Activated T-cell treated with anti-CD3 and anti-CD28 coated beads, Interleukin-2, amount 50 U/mL, for 48 hours (primary cell): ENCODE data around the gene RIPOR2.
A peak's percentile ranks its signal among the peaks of the same experiment; 100 is the strongest.
"Not testable (repeated sequence)": the region's sequence is repeated elsewhere in the genome, so short reads cannot be mapped to it uniquely, and the experiment has no call there.

ENCODE experiments used
- DNase-seq, 2 experiments: peaks; one replicate each; pipeline ENCODE4 v3.0.0-alpha.2; 2020

Gene RIPOR2

DNA sequence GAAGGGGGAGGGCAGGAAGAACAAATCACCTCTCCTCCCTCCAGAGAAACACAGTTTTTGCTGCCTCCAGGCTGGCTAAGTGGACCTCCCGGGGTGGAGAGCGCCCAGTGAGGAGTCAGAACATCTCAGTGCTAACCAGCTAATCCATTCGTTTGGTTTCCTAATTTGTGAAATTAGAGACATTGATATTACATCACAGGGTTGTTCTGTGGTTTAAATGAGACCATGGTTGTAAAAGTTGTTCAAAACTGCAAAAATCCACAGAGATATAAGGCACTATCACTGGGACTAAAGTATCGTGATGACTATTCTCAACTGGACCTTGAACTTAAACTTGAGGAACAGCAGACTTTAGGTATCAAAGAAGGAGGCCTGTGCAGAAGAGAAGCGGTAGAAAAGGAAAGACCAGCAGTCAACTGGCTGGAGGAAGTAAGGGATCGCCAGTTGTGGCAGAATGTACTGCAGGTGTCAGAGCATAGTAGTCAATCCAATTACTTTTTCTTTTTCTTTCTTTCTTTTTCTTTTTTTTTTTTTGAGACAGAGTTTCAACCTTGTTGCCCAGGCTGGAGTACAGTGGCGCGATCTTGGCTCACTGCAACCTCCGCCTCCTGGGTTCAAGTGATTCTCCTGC is 33.9 kb downstream of the RIPOR2 start:
- DNase-seq: no peak

DNA sequence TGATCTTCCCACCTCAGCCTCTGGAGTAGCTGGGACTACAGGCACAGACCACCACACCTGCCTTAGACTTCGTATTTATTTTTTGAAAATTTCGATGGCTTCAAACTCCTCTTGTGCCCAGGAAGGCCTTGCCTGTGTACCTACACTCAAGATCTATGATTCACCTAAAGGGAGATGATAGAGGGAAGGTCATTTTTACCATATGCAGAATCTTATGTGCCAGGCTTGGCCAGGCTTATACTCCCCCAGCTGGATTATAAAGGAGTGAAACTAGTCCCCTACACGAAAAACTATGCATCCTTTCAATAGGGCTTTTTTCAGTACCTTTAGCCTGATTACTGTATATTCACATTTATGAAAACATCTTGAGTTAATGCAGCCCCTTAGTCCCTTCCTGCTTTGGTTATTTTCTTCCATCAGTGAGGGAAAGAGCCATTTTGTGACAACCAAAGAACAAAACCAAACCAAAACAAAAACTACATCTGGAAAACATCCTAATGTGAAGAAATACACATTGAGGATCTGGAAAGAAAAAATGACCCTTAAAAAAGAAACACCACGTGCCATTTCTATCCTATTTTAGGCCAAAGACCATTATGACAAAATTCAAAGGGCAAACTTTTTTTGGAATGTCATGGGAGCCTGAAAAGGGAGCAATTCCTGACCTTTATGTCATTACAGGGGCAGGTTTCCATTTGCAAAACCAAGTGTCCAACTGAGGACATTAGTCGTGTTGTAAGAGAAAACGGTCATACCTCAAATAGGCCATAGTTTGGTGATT is 34.7 kb downstream of the RIPOR2 start:
- no peak for DNase-seq

DNA sequence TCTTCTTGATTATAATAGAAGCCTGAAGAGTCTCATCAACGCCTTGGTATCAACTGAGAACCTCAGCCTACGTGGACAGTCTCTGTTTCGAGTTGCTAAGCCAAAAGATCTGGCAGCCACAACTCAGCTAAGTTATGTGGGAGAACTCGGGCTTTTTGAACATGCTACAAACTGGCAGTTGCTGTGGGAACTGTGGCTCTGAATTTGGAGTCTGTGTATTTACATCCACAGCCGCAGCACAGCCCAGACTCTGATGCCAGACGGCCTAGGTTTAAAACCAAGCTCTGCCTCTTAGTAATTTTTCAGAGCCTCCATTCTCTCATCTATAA is 35.8 kb downstream of the RIPOR2 start:
- DNase-seq: peak; percentile 54 to 64

DNA sequence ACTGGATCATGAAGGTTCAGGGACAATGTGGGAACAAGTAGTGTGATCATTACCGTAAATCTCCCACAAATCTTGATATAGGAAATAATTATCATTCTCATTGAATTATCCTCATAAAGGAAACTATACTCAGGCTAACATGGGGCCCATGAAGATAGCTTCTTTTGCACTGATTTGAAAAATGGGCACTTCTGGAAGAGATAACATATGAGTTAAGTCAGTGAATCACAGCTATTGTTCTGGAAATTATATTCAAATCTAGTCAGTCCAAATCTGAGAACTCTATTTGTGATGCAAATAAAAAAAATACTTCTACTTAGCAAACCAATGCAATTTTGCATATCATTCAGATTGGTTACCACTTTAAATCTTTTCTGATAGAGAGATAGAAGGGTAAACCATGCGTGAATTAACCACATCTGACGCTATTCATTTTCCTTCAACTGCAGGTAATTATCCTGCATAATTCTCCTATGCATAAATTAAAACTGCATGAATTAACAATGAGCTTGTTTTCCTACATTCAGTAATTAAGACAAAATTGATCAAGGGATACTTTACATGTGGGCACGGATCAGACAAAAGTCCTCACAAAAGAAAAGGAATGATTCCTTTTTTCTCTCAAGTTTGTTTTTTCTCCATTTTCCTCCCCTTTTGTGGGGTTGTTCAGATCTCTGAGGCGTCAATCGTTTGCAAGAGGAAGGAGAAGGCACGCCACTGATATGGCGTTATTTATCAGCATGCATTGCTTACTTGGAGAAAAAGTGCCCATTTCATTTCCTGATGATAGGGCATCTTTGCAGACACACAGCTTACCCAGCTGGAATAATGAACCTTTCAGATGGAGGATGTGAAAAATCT is 36.4 kb downstream of the RIPOR2 start:
- DNase-seq: no peak

DNA sequence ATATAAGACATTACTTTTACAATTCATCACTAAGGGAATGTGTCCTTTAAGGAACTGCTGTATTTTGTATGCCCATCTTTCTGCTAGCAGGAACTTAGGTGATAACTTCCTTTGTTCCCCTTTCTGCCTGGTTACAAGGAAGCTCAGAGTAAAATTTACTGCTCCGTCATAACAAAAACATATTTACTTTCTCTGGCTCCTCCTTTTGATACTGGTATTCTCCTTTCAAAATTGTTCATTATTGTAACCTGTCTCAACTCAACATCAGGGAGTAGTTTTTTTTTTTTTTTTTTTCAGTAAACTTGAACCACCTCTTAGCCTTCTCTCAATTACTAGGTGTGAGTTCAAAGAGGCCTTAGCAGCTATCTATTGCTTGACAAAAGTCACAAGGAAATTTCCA is 37.1 kb downstream of the RIPOR2 start:
- no peak for DNase-seq

DNA sequence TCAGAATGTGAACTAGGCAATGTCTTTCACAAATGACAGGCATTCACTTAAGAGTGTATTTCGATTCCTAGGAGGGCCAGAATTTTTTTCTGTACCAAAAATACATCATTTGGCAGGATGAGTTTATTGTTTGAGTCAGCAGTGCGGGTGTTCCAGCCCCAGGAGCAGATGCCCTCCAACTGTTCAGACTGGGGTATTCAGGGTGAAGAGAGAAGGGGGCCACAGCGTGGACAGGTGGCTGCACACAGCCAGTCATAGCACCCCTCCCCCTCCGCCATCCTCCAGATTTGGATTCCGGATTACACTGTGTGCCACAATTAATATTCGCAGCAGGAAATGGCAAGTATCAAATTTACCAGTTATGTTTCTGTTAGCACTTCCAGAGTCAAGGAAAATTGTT is 38.6 kb downstream of the RIPOR2 start:
- DNase-seq: no peak

DNA sequence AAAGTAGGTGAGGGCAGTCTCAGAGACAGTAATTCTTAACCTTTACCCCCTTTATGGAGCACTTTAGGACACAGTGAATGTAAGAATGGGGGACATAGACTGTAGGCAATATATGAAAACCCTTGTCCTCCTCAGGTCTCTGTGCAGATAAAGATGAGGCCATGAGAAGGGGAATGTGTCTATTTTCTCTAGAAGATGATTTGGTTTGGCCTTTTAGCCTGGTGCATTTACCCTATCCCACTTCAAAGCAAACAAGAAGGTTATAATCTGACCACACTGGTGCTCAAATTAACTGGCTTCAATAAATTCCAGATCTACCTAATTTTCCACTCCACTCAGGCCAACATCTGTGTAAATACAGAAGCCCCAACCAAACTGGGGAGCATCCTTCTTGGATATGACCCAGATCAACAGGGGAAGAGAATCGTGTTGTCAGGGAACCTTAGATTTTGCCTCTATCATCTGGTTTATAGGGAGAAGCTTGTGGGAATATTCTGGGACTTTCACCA is 42.4 kb downstream of the RIPOR2 start:
- DNase-seq: no peak

DNA sequence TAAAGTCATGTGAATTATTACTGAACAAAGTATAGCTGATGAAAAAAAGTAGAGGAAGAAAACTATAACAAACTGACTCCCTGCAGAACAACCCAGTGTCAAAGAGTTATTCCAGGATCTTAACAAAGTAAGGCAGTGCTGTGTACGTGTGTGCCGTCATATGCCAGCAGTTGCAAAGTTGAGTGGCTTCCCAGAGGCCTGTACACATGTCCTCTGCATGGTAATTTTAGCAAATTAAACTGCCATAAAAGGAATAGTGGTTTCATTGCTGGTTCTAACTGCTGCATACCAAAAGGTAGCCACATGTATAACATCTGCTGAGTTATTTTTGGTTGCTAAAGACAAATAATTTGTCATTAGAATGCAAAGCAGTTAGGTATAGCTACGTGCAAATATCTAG is 44.8 kb downstream of the RIPOR2 start:
- DNase-seq: no peak

DNA sequence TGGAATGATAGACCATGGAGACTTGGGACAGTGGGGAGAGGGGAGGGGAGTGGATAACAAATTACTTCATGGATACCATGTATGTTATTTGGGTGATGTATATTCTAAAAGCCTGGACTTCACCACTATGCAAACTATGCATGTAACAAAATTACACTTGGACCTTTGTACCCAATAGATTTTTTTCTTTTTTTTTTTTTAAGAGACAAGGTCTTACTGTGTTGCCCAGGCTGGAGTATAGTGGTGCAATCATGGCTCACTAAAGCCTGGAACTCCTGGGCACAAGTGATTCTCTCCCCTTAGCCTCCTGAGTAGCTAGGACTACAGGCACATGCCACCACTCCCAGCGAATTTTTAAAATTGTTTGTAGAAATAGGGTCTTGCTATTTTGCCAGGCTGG is 45.3 kb downstream of the RIPOR2 start:
- DNase-seq: no peak

DNA sequence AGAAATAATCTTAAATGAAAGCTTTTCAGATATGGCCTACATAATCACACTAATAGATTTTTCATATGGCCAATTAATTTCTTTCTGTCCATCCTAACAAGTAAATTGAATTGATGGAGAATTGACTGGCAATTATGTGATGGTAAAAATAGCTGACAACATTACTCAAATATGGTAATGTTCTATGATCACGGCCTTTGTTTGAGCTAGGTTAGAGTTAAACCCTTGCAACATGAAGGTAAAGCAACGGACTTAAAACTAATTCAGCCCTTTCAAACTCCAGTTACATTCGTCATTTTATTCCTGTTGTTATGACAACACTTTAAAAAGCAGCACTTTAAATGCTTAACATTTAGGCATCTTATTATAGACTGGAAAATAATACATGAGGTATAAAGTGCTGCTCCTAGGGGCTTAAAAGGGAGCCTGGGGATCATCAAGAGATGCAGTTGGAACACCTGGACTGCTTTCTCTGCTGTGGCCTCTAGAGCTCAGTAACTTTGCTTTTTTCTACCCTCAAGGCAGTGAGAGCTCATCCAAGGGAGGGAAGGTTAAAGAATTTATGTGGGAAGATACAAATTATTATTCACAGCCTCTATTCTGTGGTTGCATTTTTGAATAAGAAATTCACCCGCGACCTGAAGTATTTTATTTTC is 46.9 kb downstream of the RIPOR2 start:
- DNase-seq: no peak

DNA sequence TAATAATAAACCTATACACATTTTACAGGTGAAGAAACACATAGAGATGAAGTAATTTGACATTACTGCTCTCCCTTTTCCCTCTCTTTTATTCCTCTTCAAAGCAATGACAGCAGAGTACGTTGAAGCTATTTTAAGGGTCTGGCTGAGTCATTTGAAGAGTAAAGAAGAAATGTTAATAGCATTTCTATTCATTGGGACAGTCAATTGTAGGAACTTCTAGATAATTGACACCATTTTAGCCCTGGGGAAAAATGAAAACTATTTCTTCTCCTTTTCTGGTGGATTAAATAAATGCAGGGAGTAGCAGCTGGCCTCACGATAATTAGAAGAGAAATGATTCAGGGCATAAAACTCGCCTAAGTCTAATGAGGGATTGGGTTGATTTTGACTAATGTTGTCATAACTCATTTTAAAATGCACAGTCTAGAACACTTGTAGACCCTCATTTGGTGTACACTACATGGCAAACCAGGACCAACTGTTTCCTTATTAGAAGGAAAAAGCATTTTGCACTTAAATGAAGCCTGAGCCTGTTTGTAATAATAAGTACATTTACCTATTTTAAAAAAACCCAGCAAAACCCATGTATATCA is 48.1 kb downstream of the RIPOR2 start:
- DNase-seq: no peak

DNA sequence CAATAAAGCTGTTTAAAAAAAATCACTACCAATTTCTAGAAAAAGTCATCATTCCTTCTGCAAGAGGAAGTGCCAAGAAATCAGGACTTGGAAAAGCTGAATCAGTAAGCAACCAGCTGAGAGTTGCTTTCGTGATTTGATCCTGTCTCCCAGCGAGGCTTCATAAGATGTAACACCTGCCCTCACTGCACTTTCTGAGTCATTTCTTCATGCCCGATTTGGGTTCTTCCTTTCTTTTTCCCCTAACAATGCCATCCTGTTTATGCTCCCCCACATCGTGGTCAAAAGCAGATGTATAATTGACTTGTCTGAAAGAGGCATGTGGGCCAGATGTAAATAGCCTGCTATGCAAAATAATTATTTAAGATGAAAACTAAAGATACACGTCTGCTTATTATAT is 52.1 kb downstream of the RIPOR2 start:
- no peak for DNase-seq

DNA sequence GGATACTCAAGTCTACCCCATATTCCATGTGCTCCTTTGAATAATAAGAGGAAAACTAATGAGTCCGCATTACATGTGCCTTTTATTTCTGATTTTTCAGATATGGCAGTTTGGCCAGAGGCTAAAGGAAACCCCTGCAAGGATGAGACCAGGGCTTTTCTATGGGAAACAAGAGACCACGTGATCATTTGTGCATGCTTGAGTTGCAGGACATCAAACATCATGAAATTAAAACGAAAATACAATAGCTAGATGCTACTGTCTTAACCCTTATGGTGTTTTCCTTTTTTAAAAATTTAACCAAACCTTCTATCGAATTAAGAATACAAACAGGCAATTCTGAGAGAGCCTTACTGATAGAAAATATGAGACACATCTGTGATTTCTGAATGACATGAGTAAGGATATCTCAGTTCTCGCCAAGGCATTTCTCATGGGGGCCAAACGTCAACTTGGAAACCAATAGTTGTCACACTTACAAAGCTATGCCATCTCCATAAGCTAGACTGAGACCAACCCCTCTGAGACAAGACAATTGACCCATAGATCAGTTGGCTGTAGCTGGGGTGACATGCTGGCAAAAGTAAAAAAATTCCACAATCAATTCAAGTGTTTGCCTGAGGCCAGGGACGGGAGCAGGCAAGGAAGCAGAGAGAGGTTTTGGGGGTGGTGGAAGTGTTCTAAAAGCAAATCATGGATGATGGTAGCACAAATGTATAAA is 52.8 kb downstream of the RIPOR2 start:
- DNase-seq: peak; percentile 49 to 51

DNA sequence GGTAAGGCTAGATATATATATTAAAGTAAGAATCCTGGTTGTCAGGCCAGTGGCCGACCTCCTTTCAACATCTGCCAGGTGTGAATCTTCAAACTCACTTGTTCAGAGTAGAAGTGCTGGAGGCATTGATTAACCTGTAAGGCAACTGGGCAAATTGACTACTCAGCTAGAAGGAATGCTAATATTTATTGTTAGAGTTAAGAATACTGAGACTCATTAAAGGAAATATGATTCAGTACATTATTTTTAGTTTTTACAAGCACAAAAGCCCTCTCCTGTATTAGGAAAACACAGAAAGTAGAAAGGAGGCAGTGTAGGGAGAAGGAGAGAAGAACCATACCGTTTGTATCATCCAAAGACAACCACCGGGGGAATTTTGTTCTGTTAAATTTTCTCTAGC is 53.5 kb downstream of the RIPOR2 start:
- DNase-seq: no peak

DNA sequence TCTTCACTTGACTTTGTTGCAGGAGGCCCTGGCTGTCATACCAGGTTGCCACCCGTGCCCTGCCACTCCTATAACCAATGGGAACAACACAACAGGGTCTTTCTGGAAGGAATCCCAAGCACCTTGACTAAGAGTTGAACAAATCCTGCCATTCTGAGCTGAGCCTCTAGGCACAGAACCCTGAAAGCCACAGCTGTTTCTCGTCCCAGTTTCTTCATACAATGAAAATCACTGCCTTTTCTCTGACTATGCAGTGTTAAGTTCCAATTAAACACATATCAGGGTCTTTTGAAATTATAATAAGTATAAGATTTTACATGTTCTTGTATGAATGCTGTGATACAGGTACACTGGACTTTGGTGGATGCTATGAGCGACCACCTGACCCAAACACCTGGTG is 54.4 kb downstream of the RIPOR2 start:
- DNase-seq: no peak

DNA sequence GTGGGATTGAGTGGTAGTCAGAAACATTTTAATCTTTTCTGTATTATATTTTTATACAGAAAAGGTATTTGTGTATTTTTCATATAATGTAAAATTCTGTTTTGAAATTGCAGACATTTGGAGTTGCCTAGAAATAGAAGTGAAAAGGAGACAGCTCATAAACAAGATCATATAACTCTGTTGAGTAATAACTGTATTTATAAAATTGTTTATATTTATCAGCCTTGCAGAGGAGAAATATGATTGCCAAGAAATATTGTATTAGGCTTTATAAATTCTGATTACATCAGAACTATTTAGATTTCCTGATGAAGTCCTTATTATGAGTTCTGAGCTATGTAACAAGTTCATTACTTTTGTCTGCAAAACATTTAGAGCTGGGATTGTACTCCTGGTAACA is 55.3 kb downstream of the RIPOR2 start:
- no peak for DNase-seq

DNA sequence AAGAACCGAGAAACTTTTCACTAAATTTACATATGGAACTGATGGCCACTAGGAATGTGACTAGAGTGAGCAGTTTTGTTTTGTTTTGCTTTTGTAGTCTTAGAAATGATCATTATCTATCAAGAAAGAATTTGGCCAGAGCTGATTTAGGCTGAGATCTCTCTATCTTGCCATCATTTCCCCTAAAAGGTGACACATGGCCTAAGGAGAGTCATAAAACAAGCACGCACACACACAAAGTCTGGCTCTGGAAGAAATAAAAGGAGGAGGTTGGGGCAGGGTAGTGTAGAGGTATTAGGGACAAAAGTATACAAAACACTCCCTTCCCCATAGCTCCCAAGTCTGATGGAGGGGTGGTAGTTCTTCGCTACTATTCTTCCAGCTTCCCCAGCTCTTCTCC is 56.4 kb downstream of the RIPOR2 start:
- no peak for DNase-seq

DNA sequence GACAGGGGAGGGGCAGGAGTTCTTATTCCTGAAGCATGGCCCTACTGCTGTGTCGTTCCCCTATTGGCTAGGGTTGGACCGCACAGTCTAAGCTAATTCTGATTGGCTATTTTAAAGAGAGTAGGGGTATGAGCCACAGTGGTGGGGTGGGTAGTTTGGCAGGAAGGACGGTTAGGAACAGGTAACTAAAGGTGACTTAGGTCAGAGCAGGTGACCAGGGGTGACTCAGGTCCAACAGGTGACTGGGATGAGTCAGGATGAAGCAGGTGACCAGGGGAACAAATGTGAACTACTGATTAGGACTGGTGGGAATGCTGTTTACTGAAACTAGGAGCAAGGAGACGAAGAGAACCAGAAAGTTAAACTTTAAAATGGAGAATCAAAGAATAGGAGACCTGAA is 58.0 kb downstream of the RIPOR2 start:
- DNase-seq: not testable (repeated sequence)

DNA sequence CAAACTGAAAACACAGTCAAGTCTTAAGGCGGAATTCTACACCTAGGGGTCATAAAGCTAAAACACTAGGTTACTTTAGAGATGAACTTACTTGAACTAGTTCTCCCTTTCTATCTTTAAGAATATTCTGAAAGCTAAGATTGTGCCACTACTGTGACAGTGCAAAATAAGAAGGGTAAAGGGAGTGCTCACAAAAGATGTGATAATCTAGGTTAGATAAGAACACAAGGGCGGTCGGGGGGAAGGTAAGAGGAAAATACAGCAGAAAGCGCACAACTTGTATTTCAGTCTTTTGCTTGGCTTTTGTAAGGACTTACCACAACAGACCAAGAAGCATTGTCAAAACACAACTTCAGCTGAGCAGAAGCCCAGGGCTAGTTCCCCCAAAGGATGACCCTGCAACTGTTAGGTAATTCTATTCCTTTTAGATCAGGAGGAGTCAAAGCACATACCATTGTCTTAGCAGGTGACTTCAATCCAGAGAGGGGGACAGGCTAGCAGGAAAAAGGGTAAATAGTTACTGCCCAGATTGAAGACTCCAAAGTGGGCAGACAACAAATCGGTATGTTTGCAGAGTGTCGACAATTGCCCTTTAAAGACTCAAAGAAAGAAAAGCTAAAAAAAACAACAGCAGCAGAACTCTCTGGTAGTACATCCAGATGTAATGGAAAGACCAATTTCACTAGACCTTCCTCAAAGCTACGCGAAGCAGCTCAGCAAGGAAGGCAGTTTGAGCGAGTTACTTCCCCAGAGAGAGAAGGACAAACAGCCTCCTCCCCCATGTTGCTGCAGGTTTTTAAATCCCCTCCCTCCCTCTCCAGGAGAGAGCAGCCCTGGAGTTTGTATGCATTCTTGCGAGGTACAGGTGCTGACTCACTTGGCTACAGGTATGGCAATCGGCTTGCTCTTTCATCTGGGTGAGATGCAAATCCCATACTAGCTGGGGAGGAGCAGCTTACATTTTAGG is 59.0 kb downstream of the RIPOR2 start:
- no peak for DNase-seq

DNA sequence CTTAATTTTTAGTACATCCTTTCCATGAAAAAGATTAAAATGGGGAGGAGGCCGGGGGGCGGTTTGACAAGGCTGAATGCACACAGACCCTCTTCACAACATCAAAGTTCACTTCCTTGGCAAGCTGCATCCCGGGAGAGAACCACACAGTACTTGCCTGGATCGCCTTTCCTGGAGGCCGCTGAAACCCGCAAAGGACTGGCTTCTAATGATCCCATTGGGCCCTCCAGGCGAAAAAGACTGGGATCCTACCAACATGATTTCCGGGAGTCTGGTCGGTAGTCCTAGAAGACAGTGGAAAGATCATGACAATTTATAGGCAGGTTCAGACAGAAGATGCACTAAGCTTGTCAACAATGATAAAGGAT is 60.2 kb downstream of the RIPOR2 start:
- DNase-seq: no peak
